A673 (cell line): ENCODE measurements around the gene TSPAN3. TPM values are rescaled to one million over a fixed set of nuclear protein-coding genes. Genes with fewer than 3 reads are reported as not detected.

Experiments used
- BruUV-seq: library from RNA; stranded (reverse); fragments of 400-500 nt; replicated peaks from 2 replicates; lab custom pipeline; 2021; lab: Mats Ljungman, UMichigan
- CTCF ChIA-PET: fragments of 300-600 bp; sonication (Branson Sonifier 250); formaldehyde crosslinking; loops from one replicate; lab custom pipeline; 2022; ENCODE audit warnings: antibody characterized with exemption; lab: Charles Lee
- POLR2A ChIA-PET: fragments of 300-600 bp; sonication (Branson Sonifier 250); formaldehyde crosslinking; loops from one replicate; lab custom pipeline; 2022; ENCODE audit warnings: antibody characterized with exemption; ENCODE audit not compliant: low non-redundant PET; lab: Charles Lee
- DNase-seq: peaks from one replicate; pipeline ENCODE4 v3.0.0-alpha.2; 2015; ENCODE audit warnings: low spot score
- H3K27ac ChIP-seq: fragments of 200-600 bp; sonication (generic); 2 replicates; pipeline ENCODE4 v1.5.1; 2016; ENCODE audit warnings: mixed run types, low read depth, mild to moderate bottlenecking, mixed read lengths, antibody characterized with exemption, low read length; ENCODE audit not compliant: poor library complexity, severe bottlenecking
- H3K27me3 ChIP-seq: fragments of 200-600 bp; sonication (generic); replicated peaks from 2 replicates; pipeline ENCODE4 v1.6.1; 2017; ENCODE audit warnings: mixed run types, low read depth, mild to moderate bottlenecking, mixed read lengths, antibody characterized with exemption, low read length; ENCODE audit not compliant: insufficient read depth, poor library complexity
- H3K36me3 ChIP-seq: fragments of 200-600 bp; sonication (generic); 2 replicates; pipeline ENCODE4 v1.6.1; 2016; ENCODE audit warnings: mixed run types, mild to moderate bottlenecking, mixed read lengths, antibody characterized with exemption, low read length; ENCODE audit not compliant: insufficient read depth, poor library complexity, severe bottlenecking
- H3K4me1 ChIP-seq: fragments of 200-600 bp; sonication (generic); 2 replicates; pipeline ENCODE4 v1.6.1; 2017; ENCODE audit warnings: mixed run types, mild to moderate bottlenecking, mixed read lengths, antibody characterized with exemption, low read length; ENCODE audit not compliant: insufficient read depth, poor library complexity, severe bottlenecking
- H3K4me3 ChIP-seq: fragments of 200-600 bp; sonication (generic); 2 replicates; pipeline ENCODE4 v1.5.1; 2016; ENCODE audit warnings: low read depth, mixed run types, mild to moderate bottlenecking, mixed read lengths, low read length; ENCODE audit not compliant: poor library complexity, severe bottlenecking
- H3K9me3 ChIP-seq: fragments of 200-600 bp; sonication (generic); 2 replicates; pipeline ENCODE4 v1.6.1; 2016; ENCODE audit warnings: mixed run types, low read depth, mild to moderate bottlenecking, mixed read lengths, antibody characterized with exemption, low read length; ENCODE audit not compliant: poor library complexity, severe bottlenecking
- EZH2 ChIP-seq: fragments of 200-600 bp; sonication (generic); IDR thresholded peaks from 2 replicates; pipeline ENCODE4 v1.6.1; 2017; ENCODE audit warnings: borderline replicate concordance, low read depth, mild to moderate bottlenecking, mixed read lengths, antibody characterized with exemption, low read length; ENCODE audit not compliant: poor library complexity, severe bottlenecking
- intact Hi-C: fragments of 100-400 bp; cut with micrococcal nuclease; formaldehyde crosslinking; loops from one replicate; pipeline ENCODE4 v1.10.0; 2022; ENCODE audit not compliant: unreplicated experiment
- total RNA-seq: library from RNA; stranded (reverse); gene quantifications from 2 replicates; pipeline ENCODE4 v1.2.3, GENCODE V29; 2021
- TF ChIP-seq, protein P1 (sequence below): fragments of 300-800, 200-600 bp; sonication (generic); conservative IDR thresholded peaks from 2 replicates; pipeline ENCODE4 v1.5.1; 2017; ENCODE audit warnings: low read depth, mild to moderate bottlenecking, antibody characterized with exemption, low read length, moderate library complexity, mixed read lengths

The TSPAN3 gene
- total RNA-seq, 1 experiment from 2014 or later = 224 TPM

DNA sequence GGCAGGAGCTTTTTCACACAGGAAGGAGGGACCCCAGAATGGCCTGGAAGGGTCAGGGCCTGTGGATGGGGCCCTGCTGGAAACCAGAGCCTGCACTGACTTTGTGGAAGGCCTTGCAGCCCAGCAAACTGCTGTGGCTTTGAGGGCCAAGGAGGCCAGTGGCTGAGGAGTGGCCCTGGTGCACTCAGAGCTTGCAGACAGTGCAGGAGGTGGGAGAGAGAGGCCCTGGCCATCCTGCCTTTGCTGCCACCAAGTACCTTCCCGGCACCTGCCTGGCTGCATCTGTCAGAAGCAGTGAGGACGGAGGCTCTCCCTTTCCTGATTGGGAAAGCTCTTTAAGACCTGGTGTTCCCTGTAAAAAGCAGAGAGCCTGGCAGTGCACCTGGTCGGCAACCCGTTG lies 69.6 kb downstream of the TSPAN3 start:
- ChIA-PET POLR2A (no interaction called here), CTCF (no interaction called here)
- intact Hi-C loops = no loop called here
- Histone ChIP-seq H3K4me3 (no peak overlapping the region), H3K27me3 (no peaks in the 10 kb centered on the region), H3K27ac (no peak overlapping the region), H3K9me3 (no peaks in the 10 kb centered on the region), H3K36me3 (no peaks in the 10 kb centered on the region), H3K4me1 (no peaks in the 10 kb centered on the region)
- no peak for TF ChIP-seq EZH2
- TF ChIP-seq, protein P1, sequence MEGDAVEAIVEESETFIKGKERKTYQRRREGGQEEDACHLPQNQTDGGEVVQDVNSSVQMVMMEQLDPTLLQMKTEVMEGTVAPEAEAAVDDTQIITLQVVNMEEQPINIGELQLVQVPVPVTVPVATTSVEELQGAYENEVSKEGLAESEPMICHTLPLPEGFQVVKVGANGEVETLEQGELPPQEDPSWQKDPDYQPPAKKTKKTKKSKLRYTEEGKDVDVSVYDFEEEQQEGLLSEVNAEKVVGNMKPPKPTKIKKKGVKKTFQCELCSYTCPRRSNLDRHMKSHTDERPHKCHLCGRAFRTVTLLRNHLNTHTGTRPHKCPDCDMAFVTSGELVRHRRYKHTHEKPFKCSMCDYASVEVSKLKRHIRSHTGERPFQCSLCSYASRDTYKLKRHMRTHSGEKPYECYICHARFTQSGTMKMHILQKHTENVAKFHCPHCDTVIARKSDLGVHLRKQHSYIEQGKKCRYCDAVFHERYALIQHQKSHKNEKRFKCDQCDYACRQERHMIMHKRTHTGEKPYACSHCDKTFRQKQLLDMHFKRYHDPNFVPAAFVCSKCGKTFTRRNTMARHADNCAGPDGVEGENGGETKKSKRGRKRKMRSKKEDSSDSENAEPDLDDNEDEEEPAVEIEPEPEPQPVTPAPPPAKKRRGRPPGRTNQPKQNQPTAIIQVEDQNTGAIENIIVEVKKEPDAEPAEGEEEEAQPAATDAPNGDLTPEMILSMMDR = no peak
- BruUV-seq = no TSS peak
- DNase-seq = no peak

DNA sequence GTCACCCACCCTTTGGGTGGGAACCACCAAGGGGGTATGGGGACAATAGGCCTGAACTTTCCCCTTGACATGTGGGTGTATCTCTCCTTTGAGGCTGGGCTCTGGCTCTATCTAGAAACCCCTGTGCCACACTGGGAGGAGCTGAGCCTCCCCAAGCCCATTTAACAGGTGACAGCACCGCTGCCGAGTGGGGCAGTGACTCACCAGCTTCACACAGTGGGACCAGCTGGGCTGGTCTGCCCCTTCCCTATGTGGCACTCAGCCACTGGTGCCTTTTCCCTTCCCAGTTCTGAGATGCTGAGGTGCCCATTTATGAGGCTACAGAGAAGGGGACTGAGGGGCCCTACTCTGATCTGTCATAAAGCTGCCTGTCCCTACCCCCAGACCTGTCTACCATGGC lies 70.9 kb downstream of the TSPAN3 start:
- BruUV-seq = no TSS peak
- ChIA-PET POLR2A (no interaction called here), CTCF (no interaction called here)
- no peaks in the 10 kb centered on the region for H3K36me3 ChIP-seq
- no peaks in the 10 kb centered on the region for H3K4me1 ChIP-seq
- no peak overlapping the region for H3K27ac ChIP-seq
- H3K4me3 ChIP-seq = no peak overlapping the region
- intact Hi-C loops = no loop called here
- no peak for DNase-seq
- no peaks in the 10 kb centered on the region for H3K9me3 ChIP-seq
- no peaks in the 10 kb centered on the region for H3K27me3 ChIP-seq
- TF ChIP-seq EZH2 = no peak
- TF ChIP-seq, protein P1 = no peak

DNA sequence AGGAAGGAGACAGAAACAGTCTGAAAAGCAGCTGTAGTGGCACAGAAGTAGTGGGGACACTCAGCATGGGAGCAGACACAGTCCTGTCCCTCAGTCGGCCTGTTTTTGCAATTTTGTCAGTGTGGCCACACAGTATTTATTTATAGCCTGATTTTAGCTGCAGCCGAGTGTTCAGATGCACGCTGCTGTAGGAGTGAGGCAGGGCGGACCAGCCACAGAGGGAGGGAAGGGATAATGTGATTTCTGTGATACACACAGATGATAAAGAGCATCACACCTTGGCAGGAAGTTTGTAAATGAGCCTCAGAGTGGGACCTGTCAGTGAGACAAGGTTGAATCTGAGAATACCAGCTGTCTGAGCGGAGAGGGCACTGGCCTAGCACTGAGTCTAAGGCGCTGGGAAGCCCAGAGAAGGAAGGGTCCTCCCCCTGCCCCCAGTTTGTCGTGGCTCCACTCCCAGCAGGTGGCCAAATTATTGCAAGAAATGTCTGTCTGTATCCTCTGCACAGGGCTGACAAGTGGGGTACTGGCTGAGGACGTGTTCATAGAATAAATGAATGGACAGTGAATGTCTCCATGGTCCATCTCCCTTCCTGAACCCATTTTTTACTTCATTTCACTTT lies 72.1 kb downstream of the TSPAN3 start:
- Histone ChIP-seq H3K27me3 (no peaks in the 10 kb centered on the region), H3K4me1 (no peaks in the 10 kb centered on the region), H3K27ac (no peak overlapping the region), H3K36me3 (no peaks in the 10 kb centered on the region), H3K4me3 (no peak overlapping the region), H3K9me3 (no peaks in the 10 kb centered on the region)
- CTCF ChIA-PET = no interaction called here
- no TSS peak for BruUV-seq
- no peak for DNase-seq
- intact Hi-C loops = no loop called here
- TF ChIP-seq EZH2 = no peak
- TF ChIP-seq, protein P1 = no peak
- POLR2A ChIA-PET = no interaction called here
